NT2/D1 (cell line): Measurements from ENCODE around the gene ITGB4.
A peak's percentile ranks its signal among the peaks of the same experiment; 100 is the strongest.

Experiments
- DNase-seq: peaks from one replicate; pipeline ENCODE4 v3.0.0-alpha.2; 2011; ENCODE audit warnings: low read depth, low spot score
- H3K27me3 ChIP-seq: 2 replicates; pipeline ENCODE4 v1.6.0; 2011; ENCODE audit warnings: mild to moderate bottlenecking; ENCODE audit not compliant: insufficient read length, insufficient read depth
- H3K36me3 ChIP-seq: 2 replicates; pipeline ENCODE4 v1.6.1; 2011; ENCODE audit warnings: mild to moderate bottlenecking, low read length, mixed read lengths; ENCODE audit not compliant: insufficient read depth, insufficient read length
- H3K4me1 ChIP-seq: 2 replicates; pipeline ENCODE4 v1.5.1; 2011; ENCODE audit not compliant: insufficient read depth, insufficient read length
- H3K4me3 ChIP-seq: 2 replicates; pipeline ENCODE4 v1.5.1; 2011; ENCODE audit warnings: low read depth; ENCODE audit not compliant: insufficient read length
- H3K9ac ChIP-seq: 2 replicates; pipeline ENCODE4 v1.6.0; 2011; ENCODE audit warnings: low read depth; ENCODE audit not compliant: insufficient read length
- H3K9me3 ChIP-seq: 2 replicates; pipeline ENCODE4 v1.5.1; 2011; ENCODE audit warnings: mild to moderate bottlenecking, low read length; ENCODE audit not compliant: insufficient read depth
- SUZ12 ChIP-seq: IDR thresholded peaks from 2 replicates; pipeline ENCODE4 v1.6.1; 2011; ENCODE audit not compliant: insufficient read length, insufficient read depth; ENCODE audit errors: extremely low read depth
- YY1 ChIP-seq: IDR thresholded peaks from 2 replicates; pipeline ENCODE4 v1.6.1; 2011; ENCODE audit not compliant: insufficient read length, insufficient read depth
- ZNF274 ChIP-seq: IDR thresholded peaks from 2 replicates; pipeline ENCODE4 v1.6.1; 2011; ENCODE audit warnings: mild to moderate bottlenecking, low read depth, low read length

Gene ITGB4

GRCh38 chr17:75697651-75698291, 23.5 kb upstream of the ITGB4 start:
- peaks cover 85% of the 10 kb centered on the region for H3K36me3 ChIP-seq

DNA sequence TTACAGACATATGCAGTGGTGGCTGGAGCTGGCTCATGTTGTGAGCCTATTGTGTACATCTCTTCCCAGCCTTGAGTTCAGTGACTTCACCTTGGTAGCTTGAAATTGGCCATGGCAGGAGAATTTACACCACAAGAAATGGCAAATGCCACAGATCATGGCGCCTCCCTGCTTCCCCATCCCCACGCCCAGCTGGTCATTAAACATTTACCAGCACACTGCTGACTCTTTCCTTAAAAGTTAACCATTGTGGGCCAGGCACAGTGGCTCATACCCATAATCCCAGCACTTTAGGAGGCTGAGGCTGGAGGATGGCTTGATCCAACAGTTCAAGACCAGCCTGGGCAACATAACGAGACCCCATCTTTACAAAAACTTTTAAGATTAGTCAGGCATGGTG, 22.6 kb upstream of the ITGB4 start:
- peaks cover 34% of the 10 kb centered on the region for H3K4me1 ChIP-seq
- no peak for DNase-seq
- H3K27me3 ChIP-seq: no peaks in the 10 kb centered on the region
- peaks cover 88% of the 10 kb centered on the region for H3K36me3 ChIP-seq
- H3K4me3 ChIP-seq: no peak overlapping the region
- TF ChIP-seq SUZ12 (no peak), YY1 (no peak), ZNF274 (no peak)
- no peaks in the 10 kb centered on the region for H3K9me3 ChIP-seq
- H3K9ac ChIP-seq: no peak overlapping the region

More at GRCh38 chr17:75697651-75698291, 23.5 kb upstream of the ITGB4 start:
- H3K4me1 ChIP-seq: peaks cover 42% of the 10 kb centered on the region
- H3K4me3 ChIP-seq: no peak overlapping the region
- DNase-seq: no peak
- no peaks in the 10 kb centered on the region for H3K27me3 ChIP-seq
- no peaks in the 10 kb centered on the region for H3K9me3 ChIP-seq
- H3K9ac ChIP-seq: peak overlapping the region; percentile 24
- no peak for TF ChIP-seq YY1

DNA sequence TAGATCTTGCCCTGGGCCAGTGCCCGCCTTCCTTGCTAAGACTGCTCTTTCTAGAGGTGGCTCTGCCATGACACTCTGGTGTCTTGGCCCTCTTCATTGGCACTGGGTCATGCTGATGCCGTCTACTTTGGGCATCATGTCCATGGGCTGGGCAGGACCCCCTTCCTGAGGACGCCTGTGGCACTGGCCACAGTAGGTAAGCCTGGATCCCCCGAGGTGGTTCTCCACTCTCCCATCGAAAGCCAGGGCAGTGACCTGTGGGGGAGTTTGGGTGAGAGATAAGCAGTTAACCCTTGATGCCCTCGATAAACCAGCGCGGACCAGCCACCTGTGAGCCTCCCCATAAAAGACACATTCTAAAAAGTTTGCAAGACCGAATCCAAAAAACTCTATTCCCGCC, 20.0 kb upstream of the ITGB4 start:
- H3K4me1 ChIP-seq: peaks cover 23% of the 10 kb centered on the region

DNA sequence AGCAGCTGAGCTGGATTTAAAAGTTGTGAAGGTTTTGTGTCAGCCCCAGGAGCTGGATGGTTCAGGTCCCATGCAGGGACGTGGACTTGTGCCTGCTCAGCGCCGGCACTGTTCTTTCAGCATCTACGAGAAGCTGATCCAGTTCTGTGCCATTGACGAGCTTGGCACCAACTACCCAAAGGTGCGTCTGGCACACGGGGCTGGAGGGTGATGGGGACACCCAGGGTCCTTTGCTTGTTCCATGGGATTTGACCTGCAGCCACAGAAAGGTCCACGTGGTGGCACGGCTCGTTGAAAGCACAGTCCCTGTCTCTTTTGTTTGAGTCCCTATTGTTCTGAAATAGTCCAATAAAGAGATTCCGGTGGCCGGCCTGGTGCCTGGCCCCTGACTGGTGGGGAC, 18.1 kb upstream of the ITGB4 start:
- peaks cover 15% of the 10 kb centered on the region for H3K4me1 ChIP-seq
- no peaks in the 10 kb centered on the region for H3K9me3 ChIP-seq
- no peak overlapping the region for H3K9ac ChIP-seq
- no peak overlapping the region for H3K4me3 ChIP-seq
- H3K27me3 ChIP-seq: no peaks in the 10 kb centered on the region
- DNase-seq: no peak
- peaks cover 96% of the 10 kb centered on the region for H3K36me3 ChIP-seq
- no peak for TF ChIP-seq ZNF274
- no peak for TF ChIP-seq YY1
- TF ChIP-seq SUZ12: no peak

More for the DNA sequence above, 20.0 kb upstream of the ITGB4 start:
- H3K9me3 ChIP-seq: no peaks in the 10 kb centered on the region
- H3K4me3 ChIP-seq: no peak overlapping the region
- no peak for TF ChIP-seq YY1
- no peak for TF ChIP-seq ZNF274
- no peak for TF ChIP-seq SUZ12
- H3K36me3 ChIP-seq: peaks cover 94% of the 10 kb centered on the region
- no peak overlapping the region for H3K9ac ChIP-seq
- DNase-seq: no peak
- H3K27me3 ChIP-seq: no peaks in the 10 kb centered on the region

DNA sequence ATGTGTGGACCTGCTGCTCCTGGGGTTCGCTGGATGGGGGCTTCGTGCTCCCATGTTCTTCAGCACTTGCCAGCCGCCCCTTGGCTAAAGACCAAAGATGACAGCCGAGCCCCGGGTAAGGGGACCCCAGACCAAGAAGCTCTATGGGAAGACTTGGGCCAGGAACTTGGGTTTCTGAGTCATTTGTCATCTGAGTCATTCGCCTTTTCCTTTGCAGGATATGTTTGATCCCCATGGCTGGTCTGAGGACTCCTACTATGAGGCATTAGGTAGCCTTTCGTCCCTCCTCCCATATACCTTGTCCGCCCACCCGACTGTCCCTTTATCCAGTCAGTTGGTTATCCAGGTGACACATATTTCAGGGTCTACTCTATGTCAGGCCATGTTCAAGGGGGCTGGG, 17.7 kb upstream of the ITGB4 start:
- H3K27me3 ChIP-seq: no peaks in the 10 kb centered on the region
- DNase-seq: no peak
- H3K9ac ChIP-seq: no peak overlapping the region
- peaks cover 15% of the 10 kb centered on the region for H3K4me1 ChIP-seq
- TF ChIP-seq SUZ12 (no peak), ZNF274 (no peak), YY1 (no peak)
- H3K9me3 ChIP-seq: no peaks in the 10 kb centered on the region
- no peak overlapping the region for H3K4me3 ChIP-seq
- peaks cover 96% of the 10 kb centered on the region for H3K36me3 ChIP-seq

DNA sequence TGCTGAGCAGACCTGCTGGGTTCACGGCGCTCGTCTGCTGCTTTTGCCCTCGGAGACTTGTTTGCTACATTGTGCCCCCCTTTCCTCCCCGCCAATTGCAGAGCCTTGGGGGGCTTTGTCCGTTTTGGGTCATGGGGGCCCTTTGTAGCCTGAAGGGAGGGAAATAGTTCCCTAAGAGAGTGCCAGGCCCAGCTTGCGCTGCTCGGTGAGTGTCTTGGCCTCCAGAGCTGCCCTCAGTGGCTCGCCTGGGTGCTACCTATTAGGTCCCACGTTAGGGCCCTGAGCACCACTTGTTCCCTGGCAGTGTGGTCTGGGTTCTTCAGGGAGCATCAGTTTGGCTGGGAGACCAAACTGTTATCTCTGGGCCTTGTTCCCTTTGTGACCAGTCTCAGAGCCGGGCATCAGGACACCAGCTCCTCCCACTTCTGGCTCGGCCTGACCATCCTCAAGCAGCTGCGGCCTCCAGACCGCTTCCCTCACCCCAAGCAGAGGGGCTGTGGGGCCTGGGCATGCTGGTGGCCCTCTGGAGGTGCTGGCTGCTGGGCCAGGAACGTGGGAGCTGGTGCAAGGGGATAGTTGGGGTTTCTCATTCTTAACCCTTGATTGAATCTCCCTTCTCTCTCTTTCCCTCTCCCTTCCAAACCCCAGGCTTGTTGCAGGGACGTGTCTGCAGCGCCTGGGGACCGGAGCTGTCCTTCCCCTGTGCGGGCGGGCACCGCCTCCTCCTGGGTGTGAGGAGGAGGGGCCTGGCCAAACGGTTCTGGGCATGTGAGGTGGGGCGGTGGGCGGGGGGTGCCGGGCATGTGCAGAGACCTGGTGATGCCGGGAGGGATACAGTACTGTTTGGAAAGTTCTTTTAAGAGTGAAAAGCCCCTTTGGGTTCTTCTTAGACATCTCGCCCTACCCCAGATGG, 16.0 kb upstream of the ITGB4 start:
- Histone ChIP-seq H3K9me3 (no peaks in the 10 kb centered on the region), H3K36me3 (peaks cover 87% of the 10 kb centered on the region), H3K4me1 (peaks cover 10% of the 10 kb centered on the region), H3K27me3 (no peaks in the 10 kb centered on the region), H3K4me3 (no peak overlapping the region), H3K9ac (no peak overlapping the region)
- no peak for DNase-seq
- no peak for TF ChIP-seq SUZ12
- TF ChIP-seq YY1: no peak
- no peak for TF ChIP-seq ZNF274

GRCh38 chr17:75706042-75706728, 15.1 kb upstream of the ITGB4 start:
- H3K27me3 ChIP-seq: no peaks in the 10 kb centered on the region
- DNase-seq: no peak
- peaks cover under 1% of the 10 kb centered on the region for H3K4me1 ChIP-seq
- peaks cover 78% of the 10 kb centered on the region for H3K36me3 ChIP-seq
- no peak overlapping the region for H3K9ac ChIP-seq
- no peaks in the 10 kb centered on the region for H3K9me3 ChIP-seq
- no peak for TF ChIP-seq ZNF274
- no peak for TF ChIP-seq YY1
- H3K4me3 ChIP-seq: no peak overlapping the region
